Skeletal muscle tissue (tissue), 4 donors: Measurements from ENCODE around the gene ARIH1. TPM values are rescaled to one million over a fixed set of nuclear protein-coding genes. Genes with fewer than 3 reads are reported as not detected.
"Not testable (repeated sequence)": the region's sequence is repeated elsewhere in the genome, so short reads cannot be mapped to it uniquely, and the experiment has no call there.

ENCODE experiments used
- H3K27ac ChIP-seq: one replicate; pipeline ENCODE4 v1.7.0; 2013; ENCODE audit warnings: mild to moderate bottlenecking, low read depth, low read length, inconsistent platforms
- H3K27me3 ChIP-seq, 3 donors: one replicate each; pipeline ENCODE4 v1.7.0; 2013; ENCODE audit warnings: low read length in 3 of 3; ENCODE audit not compliant: control insufficient read depth in 3 of 3, insufficient read depth in 3 of 3
- H3K36me3 ChIP-seq, 3 donors: one replicate each; pipeline ENCODE4 v1.7.0; 2013; ENCODE audit warnings: low read length in 3 of 3; ENCODE audit not compliant: control insufficient read depth in 3 of 3, insufficient read depth in 3 of 3
- H3K4me1 ChIP-seq, 3 donors: one replicate each; pipeline ENCODE4 v1.7.0; 2013; ENCODE audit warnings: low read length in 3 of 3, mild to moderate bottlenecking in 3 of 3; ENCODE audit not compliant: control insufficient read depth in 3 of 3, insufficient read depth in 3 of 3
- H3K4me3 ChIP-seq, 3 donors: one replicate each; pipeline ENCODE4 v1.7.0; 2013; ENCODE audit warnings: low read length in 3 of 3
- H3K9ac ChIP-seq, 3 donors: one replicate each; pipeline ENCODE4 v1.7.0; 2013; ENCODE audit warnings: low read length in 3 of 3, mild to moderate bottlenecking in 3 of 3, moderate library complexity in 2 of 3, low read depth in 1 of 3
- H3K9me3 ChIP-seq, 3 donors: one replicate each; pipeline ENCODE4 v1.7.0; 2013; ENCODE audit warnings: low read length in 3 of 3; ENCODE audit not compliant: control insufficient read depth in 3 of 3
- total RNA-seq: library from RNA; depleted of rRNA; stranded (reverse); fragments of >200 nt; gene quantifications from one replicate; pipeline ENCODE4 v1.2.3, GENCODE V29; 2014
- donor health status: Osteomylitis.

Gene ARIH1
- total RNA-seq, 1 donor from 2014 or later: 27.1 TPM

DNA sequence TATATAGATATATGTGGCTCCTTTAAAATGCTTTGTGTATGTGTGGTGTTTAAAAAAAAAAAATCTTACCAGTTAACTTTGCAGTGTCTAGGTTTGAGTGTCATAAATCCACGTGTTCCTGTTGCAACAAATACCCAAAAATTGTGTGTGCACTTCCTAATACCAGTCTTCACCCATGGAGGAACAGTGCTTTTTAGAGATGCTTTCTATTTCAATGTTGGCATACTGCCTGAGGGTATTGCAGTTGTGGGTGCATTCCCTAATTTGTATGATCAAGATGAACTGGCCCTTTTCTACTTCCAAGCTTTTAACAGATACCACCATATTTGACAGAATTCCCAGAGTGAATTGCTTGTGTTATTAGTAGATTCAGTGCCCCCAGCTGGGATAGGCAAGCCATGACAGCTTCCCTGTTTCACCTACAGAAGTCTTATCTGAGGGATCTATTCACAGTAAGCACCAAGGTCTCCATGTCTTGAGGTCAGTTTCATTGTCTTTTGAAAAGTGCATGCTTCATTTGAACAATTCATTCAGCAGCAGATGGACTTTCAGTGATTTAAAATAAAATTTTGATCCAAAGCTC lies 111.4 kb downstream of the ARIH1 start:
- no peaks in the 10 kb centered on the region for H3K27me3 ChIP-seq
- no peaks in the 10 kb centered on the region for H3K4me1 ChIP-seq
- H3K9me3 ChIP-seq: no peaks in the 10 kb centered on the region
- H3K4me3 ChIP-seq: no peak overlapping the region
- no peak overlapping the region for H3K9ac ChIP-seq
- H3K27ac ChIP-seq: no peak overlapping the region
- H3K36me3 ChIP-seq: peaks cover 7 to 37% (median 19%) of the 10 kb centered on the region in 3 donors

DNA sequence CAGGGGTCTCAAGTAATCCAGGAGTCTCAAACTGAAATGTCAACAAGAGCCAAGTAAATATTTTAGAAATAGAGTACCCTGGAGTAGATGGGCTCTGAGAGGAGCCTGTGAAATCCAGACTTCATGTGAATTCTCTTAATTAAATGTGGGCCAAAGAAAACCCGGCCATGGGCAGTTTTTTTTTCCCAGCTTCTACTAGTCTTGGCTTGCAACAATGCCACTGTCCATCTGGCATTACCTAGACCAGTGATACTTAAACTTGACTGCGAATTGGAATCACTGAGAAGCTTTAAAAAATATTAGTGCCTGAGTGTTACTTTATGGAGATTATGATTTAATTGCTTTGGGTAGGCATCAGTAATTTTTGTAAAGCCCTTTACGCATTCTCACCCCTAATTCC lies 114.0 kb downstream of the ARIH1 start:
- H3K9me3 ChIP-seq: no peaks in the 10 kb centered on the region
- no peak overlapping the region for H3K4me3 ChIP-seq
- no peak overlapping the region for H3K9ac ChIP-seq
- H3K27me3 ChIP-seq: no peaks in the 10 kb centered on the region
- H3K27ac ChIP-seq: no peak overlapping the region
- no peaks in the 10 kb centered on the region for H3K4me1 ChIP-seq
- H3K36me3 ChIP-seq: peaks cover 0 to 18% (median 6%) of the 10 kb centered on the region in 3 donors

DNA sequence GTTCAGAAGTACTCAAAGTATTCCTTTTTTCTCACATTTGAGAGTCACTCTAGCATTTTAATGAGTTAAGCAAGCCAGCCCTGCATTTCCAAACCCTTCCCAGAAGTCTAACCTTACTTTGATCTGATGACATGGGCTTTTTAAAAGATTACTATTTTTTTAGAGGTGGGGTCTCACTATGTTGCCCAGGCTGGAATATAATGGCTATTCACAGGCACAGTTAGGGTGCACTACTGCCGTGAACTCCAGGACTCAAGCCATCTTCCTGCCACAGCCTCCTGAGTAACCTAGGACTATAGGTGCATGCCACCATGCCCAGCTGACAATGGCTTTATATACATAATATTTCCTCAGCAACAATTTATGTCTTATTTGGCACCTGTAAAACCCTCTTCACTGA lies 116.3 kb downstream of the ARIH1 start:
- H3K36me3 ChIP-seq: peaks cover 0 to 2% (median 0%) of the 10 kb centered on the region in 3 donors
- H3K4me3 ChIP-seq: no peak overlapping the region
- no peaks in the 10 kb centered on the region for H3K4me1 ChIP-seq
- H3K27me3 ChIP-seq: no peaks in the 10 kb centered on the region
- H3K9ac ChIP-seq: no peak overlapping the region
- no peak overlapping the region for H3K27ac ChIP-seq
- H3K9me3 ChIP-seq: no peaks in the 10 kb centered on the region

DNA sequence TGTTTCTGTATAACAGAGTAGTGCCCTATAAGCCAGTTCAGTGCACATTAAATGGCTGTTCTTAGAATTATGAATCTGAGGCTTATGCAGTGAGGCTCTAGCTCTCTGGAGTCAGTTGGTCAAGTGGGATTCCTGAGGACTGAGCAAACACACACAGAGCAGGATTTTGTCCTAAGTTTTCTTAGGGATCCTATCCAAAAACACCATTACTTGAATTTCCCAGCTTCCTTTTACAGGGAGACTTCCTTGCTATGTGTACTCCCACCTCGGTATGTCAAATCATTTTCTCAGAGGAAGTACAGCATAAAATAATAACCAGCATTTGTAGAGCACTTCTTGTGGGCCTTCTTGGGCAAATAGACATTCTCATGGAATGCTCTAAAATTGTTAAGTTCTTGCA lies 117.2 kb downstream of the ARIH1 start:
- Histone ChIP-seq H3K4me3 (no peak overlapping the region), H3K27ac (no peak overlapping the region), H3K9me3 (no peaks in the 10 kb centered on the region), H3K36me3 (no peaks in the 10 kb centered on the region), H3K9ac (no peak overlapping the region), H3K4me1 (no peaks in the 10 kb centered on the region), H3K27me3 (no peaks in the 10 kb centered on the region)

DNA sequence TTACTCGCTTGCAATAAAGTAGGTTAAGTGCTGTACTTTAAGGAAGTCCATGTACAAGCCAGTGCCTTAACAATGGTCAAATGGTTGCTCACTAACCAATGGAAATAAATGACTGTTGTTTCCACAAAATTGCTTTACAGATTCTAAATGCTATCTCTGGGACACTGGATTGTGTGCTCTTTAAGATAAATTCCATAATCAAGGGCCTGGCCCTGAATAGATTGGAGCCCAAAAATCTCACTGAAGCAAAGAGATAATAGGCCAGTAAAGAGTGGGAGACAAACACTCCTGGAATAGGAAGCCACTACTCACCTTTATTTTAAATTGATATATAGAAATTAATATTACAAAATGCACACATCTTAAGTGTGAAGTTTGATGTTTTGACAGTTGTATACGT lies 118.0 kb downstream of the ARIH1 start:
- Histone ChIP-seq H3K27ac (no peak overlapping the region), H3K9ac (no peak overlapping the region), H3K9me3 (no peaks in the 10 kb centered on the region), H3K27me3 (no peaks in the 10 kb centered on the region), H3K4me3 (no peak overlapping the region), H3K36me3 (no peaks in the 10 kb centered on the region), H3K4me1 (no peaks in the 10 kb centered on the region)

DNA sequence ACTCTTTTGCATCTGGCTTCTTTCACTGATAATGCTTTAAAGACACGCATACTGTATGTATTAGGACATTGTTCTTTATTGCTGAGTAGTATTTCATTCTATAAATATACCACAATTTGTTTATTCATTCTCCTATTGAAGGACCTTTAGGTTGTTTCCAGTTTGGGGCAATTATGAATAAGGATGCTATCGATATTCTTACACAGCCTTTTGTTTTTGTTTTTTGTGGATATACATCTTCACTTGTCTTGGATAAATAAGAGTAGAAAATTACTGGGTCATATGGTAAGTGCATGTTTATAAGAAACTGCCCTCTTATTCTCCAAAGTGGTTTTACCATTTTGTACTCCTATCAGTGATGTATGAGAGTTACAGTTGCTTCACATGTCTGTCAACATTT lies 118.5 kb downstream of the ARIH1 start:
- Histone ChIP-seq H3K36me3 (no peaks in the 10 kb centered on the region), H3K9me3 (no peaks in the 10 kb centered on the region), H3K9ac (no peak overlapping the region), H3K4me1 (no peaks in the 10 kb centered on the region), H3K4me3 (no peak overlapping the region), H3K27ac (no peak overlapping the region), H3K27me3 (no peaks in the 10 kb centered on the region)

DNA sequence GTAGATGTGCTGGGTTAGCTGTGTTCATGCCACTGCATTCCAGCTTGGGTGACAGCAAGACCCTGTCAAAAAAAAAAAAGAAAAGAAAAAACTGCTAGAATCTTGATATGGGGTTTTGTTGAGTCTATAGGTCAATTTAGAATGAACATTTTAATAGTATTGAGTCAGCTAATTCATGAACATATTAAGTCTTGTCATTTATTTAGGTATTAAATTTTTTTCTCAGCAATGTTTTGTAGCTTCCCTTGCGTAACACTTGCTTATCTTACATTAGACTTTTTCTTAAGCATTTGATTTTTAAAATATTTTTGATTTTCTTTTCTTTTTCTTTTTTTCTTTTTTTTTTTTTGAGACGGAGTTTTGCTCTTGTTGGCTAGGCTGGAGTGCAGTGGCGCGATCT lies 119.7 kb downstream of the ARIH1 start:
- H3K4me1 ChIP-seq: no peaks in the 10 kb centered on the region
- no peak overlapping the region for H3K4me3 ChIP-seq
- no peak overlapping the region for H3K9ac ChIP-seq
- H3K36me3 ChIP-seq: no peaks in the 10 kb centered on the region
- no peaks in the 10 kb centered on the region for H3K9me3 ChIP-seq
- H3K27me3 ChIP-seq: no peaks in the 10 kb centered on the region
- no peak overlapping the region for H3K27ac ChIP-seq

DNA sequence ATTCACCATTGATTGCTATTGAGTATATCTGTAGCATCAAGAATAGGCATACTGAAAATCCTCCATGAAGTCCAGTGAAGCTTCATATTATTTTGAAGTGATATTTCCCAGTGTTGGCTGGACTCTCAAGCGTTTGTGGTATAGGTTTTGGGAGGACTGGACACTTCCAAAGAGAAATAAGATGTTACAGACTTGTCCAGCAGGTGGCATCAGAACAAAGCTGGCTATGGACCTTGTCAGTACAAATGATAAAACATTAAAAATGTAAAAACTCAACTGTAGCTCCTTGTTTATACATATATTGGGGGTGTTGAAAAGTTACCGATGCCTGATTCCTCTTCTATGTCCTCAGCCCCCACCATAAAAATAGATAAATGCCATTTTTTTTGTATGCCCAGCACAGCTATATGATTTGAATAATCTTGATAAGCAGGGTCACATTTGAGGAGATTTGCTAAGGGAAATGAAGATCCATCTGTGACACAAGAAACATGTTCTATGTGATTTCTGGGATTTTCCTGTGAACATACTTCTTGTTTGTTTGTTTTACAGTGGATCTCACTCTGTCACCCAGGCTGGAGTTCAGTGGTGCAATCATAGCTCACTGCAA lies 125.8 kb downstream of the ARIH1 start:
- H3K27me3 ChIP-seq: no peaks in the 10 kb centered on the region
- no peak overlapping the region for H3K27ac ChIP-seq
- H3K9me3 ChIP-seq: no peaks in the 10 kb centered on the region
- no peak overlapping the region for H3K9ac ChIP-seq
- H3K36me3 ChIP-seq: no peaks in the 10 kb centered on the region
- H3K4me1 ChIP-seq: no peaks in the 10 kb centered on the region
- H3K4me3 ChIP-seq: no peak overlapping the region

DNA sequence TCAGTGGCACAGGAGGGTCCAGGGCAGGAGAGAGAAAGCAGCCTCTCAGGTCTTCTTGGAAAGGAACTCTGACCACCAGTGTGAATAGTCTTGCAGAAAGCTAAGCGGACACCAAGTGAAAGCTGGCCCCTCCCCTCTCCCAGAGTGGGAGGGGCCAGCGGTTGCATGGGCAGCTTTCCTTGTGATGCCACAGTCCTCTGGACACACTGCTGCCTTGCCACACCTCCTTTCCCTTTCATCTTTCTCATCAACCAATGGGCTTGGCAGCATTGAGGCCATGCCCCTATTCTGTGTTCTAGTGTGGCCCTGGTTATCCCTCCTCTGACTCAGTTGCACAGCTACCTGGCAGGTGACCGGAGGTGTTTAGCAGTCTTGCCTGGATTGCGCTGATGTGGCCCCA lies 130.7 kb downstream of the ARIH1 start:
- Histone ChIP-seq H3K27me3 (no peaks in the 10 kb centered on the region), H3K27ac (no peak overlapping the region)

DNA sequence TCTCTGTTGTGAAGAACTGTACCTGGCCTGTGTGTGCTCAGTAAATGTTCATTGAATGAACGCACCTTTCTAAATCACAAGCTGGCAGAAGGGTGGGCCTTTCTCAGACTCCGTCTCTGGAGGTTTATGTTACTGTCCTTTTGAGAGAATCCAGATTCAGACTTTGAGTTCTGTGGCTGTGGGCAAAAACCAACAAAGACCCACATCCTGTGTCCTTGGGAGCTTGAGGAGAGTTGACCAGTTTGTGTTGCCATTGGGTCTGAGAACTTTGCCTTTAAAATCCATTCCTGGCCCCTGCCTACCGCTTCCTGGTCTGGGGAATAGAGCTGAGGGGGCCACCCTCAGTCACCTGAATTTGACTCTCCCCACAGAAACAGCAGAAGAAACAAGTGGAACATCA lies 134.0 kb downstream of the ARIH1 start:
- not testable (repeated sequence) for H3K9ac ChIP-seq, H3K27me3 ChIP-seq, H3K9me3 ChIP-seq, H3K4me3 ChIP-seq, H3K27ac ChIP-seq, H3K36me3 ChIP-seq, H3K4me1 ChIP-seq

More for the DNA sequence above, 130.7 kb downstream of the ARIH1 start:
- Histone ChIP-seq H3K9ac (no peak overlapping the region), H3K4me3 (no peak overlapping the region), H3K4me1 (no peaks in the 10 kb centered on the region), H3K9me3 (no peaks in the 10 kb centered on the region), H3K36me3 (peaks cover 0 to 5% (median 4%) of the 10 kb centered on the region in 3 donors)
